Epithelial cell of proximal tubule (primary cell): ENCODE measurements around the gene STX7. TPM values are rescaled to one million over a fixed set of nuclear protein-coding genes. Genes with fewer than 3 reads are reported as not detected.

Source experiments
- DNase-seq: peaks from one replicate; pipeline ENCODE4 v3.0.0-alpha.2; 2011; ENCODE audit warnings: low read depth
- H3K4me3 ChIP-seq: 2 replicates; pipeline ENCODE4 v1.5.1; 2011; ENCODE audit warnings: low read depth, mild to moderate bottlenecking, low read length
- CTCF ChIP-seq: conservative IDR thresholded peaks from 2 replicates; pipeline ENCODE4 v1.5.1; 2012; ENCODE audit warnings: low read depth, mild to moderate bottlenecking, low read length
- total RNA-seq: library from RNA; depleted of rRNA; stranded (reverse); fragments of >200 nt; gene quantifications from 2 replicates; pipeline ENCODE4 v1.2.3, GENCODE V29; 2015

The STX7 gene
- total RNA-seq, 1 donor from 2014 or later = 25.8 TPM

- DNase-seq = no peak
- TF ChIP-seq CTCF = no peak
- peak overlapping the region; percentile 79 for H3K4me3 ChIP-seq
Observed at GRCh38 chr6:132400555-132400882, 112.4 kb downstream of the STX7 start.

- DNase-seq = no peak
- H3K4me3 ChIP-seq = no peak overlapping the region
- no peak for TF ChIP-seq CTCF
Observed at GRCh38 chr6:132399376-132400074, 113.4 kb downstream of the STX7 start.

Other genes starting within 250 kb of the STX7 start
- 28.5 and 47.9 TPM in 2 replicates for gene MOXD1, start 111.6 kb downstream of the STX7 start, total RNA-seq
- gene TAAR9, start 25.2 kb upstream of the STX7 start, total RNA-seq = not detected in 2 replicates
- gene TAAR8, start 39.6 kb upstream of the STX7 start, total RNA-seq = not detected in 2 replicates
- gene TAAR6, start 57.2 kb upstream of the STX7 start, total RNA-seq = not detected in 2 replicates
- not detected in 2 replicates for gene TAAR5, start 76.6 kb upstream of the STX7 start, total RNA-seq
- not detected in 2 replicates for gene TAAR2, start 111.2 kb upstream of the STX7 start, total RNA-seq
- gene TAAR1, start 146.1 kb upstream of the STX7 start, total RNA-seq = not detected in 2 replicates
- gene VNN1, start 200.9 kb upstream of the STX7 start, total RNA-seq = under 0.01 and 0.14 TPM in 2 replicates
- 0.29 and 1.7 TPM in 2 replicates for gene VNN2, start 244.8 kb upstream of the STX7 start, total RNA-seq